ENCODE measurements around the gene KRTAP10-5. TPM values are rescaled to one million over a fixed set of nuclear protein-coding genes. Genes with fewer than 3 reads are reported as not detected.
A peak's percentile ranks its signal among the peaks of the same experiment; 100 is the strongest.
"Not testable (repeated sequence)": the region's sequence is repeated elsewhere in the genome, so short reads cannot be mapped to it uniquely, and the experiment has no call there.

The KRTAP10-5 gene
- total RNA-seq, 1 donor from 2014 or later: not detected

DNA sequence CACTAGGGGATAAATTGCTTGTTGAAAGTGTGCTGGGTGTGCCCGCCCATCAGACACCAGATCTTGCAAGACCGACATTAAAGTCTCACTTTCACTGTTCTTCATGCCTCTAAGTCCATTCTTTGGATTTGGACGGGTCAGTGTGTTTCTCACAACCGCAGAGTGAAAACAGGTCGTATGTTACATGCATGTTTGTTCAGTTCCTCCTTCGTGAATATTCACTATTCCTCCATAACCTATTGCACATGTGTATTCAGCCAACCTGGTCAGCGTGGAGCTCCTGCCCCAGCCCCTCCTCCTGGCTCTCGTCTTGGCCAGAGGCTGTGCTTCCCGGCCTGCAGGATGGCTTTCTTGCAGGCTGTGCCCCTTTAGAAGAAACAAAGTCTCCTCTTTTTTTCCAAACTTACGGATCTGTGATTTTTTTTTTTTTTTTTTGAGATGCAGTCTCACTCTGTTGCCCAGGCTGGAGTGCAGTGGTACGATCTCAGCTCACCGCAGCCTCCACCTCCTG is 14.1 kb upstream of the KRTAP10-5 start:
- intact Hi-C loops (cut with DNase I): no loop called here
- no peak for ATAC-seq (ENCODE audit: poor library complexity)
- DNase-seq: no peak

DNA sequence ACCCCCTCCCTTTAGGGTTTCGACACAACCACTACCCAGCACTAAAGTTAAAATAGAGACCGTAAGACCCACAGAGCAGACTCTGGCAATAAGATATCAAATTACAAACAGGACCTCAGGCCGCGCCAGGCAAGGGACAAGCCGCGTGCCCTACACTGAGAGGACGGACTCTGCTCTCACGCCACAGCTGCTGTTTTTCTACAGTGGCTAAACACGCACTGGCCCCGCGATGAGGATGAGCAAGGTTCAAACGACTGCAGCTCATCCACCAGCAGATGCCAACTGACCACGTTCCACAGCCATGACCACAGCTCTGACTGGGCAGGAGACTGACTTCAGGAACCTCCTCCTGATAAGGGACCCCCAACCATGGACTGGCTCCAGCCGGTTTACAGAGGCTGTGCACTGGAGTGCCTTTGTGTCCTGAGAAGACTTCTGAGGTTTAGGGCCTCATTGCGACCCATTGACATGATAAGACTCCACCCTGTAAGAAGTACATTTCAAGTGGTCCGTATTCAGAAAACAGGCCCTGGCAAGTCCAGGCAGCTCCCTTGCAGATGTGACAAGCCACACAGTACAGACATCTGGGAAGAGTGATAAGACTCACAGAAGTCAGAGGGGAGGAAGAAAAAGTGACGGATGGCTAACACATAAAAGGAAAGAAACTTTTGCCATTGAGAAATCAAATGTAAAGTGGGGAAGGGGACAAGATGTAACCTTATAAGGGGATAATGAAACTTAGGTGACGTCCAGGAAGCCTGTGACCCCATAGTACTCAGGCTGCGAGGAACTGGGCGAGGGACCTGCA is 13.4 kb upstream of the KRTAP10-5 start:
- intact Hi-C loops (cut with DNase I): no loop called here
- no peak for DNase-seq
- no peak for ATAC-seq (ENCODE audit: poor library complexity)

DNA sequence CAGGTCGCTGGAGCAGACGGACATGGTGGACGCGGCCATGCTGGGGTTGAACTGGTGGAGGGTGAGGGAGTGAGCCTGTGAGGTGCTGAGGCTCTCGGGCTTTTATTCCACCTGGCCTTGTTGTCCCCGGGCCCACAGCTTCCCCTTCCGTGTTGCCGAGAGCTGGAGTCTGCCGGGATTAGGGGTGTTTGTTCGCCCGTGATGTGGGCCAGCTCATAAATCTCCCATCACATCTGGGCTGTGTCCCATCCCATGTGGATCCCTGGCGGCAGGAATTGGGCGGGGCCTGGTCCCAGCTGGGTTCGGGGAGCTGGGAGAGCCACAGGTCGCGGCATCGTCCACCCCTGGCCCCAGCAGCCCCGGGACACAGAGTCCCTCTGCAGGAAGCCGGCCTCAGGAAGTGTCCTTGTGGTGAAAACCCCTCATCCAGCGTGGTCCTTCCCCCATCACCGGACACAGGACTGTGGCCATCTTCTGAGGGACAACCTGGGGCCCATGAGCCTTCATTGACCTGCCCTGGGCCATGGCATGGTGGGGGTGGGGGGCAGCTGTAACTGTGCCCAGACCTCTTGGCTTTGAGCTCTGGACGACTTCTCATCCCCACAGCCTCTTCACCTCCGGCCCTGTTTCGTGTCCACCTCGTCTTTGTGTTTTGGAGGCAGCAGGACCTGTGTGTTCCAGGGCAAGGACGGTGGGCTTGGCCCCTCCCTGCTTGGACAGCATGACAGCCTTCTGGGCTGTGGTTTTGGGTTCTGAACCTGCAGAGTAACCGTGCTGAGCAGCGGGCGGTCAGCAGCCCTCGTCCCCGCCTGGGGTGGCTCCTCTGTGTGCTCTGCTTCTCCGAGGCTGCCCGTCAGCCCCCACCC is 12.3 kb upstream of the KRTAP10-5 start, which contains the start of gene KRTAP10-6:
Gene KRTAP10-6, minus strand, starts transcription at position 60 of the 866 bp plus-strand sequence. Its CDS starts 21 bp downstream, at position 39.
- intact Hi-C loops (cut with DNase I): no loop called here
- no peak for ATAC-seq (ENCODE audit: poor library complexity)
- DNase-seq: no peak

DNA sequence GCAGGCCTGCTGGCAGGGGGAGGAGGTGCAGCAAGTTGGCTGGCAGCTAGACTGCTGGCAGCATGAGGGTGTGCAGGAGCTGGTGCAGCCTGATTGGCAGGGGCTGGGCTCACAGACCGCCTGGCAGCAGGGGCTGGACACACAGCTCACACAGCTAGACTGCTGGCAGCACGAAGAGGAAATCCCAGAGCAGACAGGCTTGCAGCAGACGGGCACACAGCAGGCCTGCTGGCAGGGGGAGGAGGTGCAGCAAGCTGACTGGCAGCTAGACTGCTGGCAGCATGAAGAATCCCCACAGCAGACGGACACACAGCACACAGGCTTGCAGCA is 11.4 kb upstream of the KRTAP10-5 start:
- ATAC-seq (ENCODE audit: poor library complexity); DNase-seq; intact Hi-C loops (cut with DNase I): not testable (repeated sequence)

DNA sequence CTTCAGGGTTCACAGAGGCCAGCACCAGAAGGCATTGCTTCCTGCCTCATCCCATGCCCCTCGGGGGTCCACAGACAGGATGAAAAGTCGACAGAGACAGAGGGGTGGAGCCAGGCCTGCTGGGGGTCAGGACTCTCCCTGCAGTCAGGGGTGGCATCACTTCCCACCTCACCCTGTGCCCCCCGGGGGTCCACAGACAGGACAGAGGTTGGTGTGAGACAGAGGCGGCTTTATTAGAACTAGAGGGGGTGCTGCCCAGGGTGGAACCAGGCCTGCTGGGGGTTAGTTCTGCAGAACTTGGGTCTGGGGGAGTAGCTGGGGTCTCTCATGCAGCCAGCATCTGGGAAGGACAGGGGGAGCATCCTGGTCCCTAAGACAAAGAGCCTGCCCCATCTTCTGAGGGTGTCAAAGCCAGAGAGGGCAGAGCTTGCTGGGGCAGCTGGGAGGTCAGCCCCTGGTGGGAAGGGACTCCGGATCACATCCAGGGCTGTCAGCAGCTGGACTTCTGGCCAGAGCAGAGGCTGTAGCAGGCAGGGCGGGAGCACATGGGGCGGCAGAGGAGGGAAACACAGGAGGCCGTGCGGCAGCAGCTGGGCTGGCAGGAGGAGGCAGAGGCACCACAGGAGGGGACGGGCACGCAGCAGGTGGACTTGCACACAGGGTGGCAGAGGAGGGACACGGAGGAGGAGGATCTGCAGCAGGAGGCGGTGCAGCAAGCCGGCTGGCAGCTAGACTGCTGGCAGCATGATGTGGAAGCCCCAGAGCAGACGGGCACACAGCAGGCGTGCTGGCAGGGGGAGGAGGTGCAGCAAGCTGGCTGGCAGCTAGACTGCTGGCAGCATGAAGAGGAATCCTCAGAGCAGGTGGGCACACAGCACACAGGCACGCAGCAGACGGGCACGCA is 10.7 kb upstream of the KRTAP10-5 start:
- DNase-seq; ATAC-seq (ENCODE audit: poor library complexity); intact Hi-C loops (cut with DNase I): not testable (repeated sequence)

DNA sequence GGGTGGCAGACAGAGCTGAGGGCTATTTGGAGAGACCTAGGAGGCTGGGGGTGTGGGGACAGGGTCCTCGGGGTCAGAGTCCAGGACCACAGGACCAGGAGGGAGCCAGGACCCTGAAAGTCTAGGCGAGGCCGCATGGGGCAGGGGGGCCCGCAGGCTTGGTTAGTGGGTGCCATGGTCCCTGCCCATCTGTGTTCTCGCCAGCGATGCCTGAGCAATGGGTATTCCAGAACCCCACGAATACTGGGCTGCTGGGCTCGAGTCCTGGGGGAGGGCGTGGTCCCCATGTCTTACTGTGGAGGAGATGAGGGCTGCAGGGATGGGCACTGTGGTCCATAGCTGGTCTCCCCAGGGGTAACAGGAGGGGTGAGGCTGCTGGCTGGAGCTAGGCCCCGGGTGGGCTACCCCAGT is 9.9 kb upstream of the KRTAP10-5 start:
- ATAC-seq (ENCODE audit: poor library complexity): no peak
- no peak for DNase-seq
- intact Hi-C loops (cut with DNase I): no loop called here

DNA sequence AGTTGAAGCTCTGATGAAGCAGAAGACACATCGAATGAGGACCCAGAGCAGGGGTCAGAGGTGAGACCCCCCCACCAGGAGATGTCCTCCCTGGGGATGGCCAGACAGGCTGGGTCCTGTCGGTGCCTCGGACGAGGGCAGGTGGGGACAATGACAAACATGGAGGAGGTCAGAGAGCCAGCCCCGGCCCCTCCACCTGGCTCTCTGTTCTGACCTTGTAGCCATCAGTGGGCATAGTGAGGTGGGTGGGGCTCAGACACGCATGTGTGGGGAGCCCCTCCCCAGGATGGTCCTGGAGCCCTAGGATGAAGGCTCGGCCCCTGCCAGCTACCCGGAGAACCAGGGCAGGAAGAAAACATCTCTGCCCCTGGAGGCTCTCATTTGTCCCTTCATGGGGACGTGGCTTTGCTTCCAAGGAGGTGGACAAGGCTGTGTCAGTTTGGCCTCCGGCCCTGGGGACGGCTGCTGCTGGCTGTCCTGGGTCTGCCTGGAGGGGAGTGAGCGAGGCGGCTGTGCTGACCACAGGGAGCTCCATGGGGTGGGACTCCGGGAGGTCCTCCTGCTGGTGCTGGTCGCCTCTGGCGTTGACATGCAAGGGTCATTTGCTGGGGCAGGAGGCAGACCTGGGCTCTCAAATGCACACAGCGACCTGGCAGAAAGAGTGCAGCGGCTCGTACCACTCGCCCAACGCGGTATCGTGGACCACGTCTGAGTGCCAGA is 9.3 kb upstream of the KRTAP10-5 start:
- no peak for ATAC-seq (ENCODE audit: poor library complexity)
- no peak for DNase-seq
- intact Hi-C loops (cut with DNase I): no loop called here

DNA sequence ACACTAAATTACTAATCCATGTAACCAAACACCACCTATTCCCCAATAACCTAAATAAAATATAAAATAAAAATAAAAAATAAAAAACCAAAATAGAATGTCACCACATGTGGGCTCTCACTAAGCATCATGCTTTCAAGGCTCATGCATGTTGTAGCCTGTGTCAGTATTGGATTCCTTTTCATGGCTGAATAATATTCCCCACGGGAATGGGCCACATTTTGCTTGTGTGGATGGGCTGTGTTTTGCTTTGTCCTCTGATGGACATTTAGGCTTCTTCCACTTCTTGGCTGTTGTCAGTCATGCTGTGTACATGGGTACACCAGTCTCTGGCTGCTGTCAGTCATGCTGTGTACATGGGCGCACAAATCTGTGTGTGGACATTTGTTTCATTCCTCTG is 8.7 kb upstream of the KRTAP10-5 start:
- DNase-seq (no peak), ATAC-seq (ENCODE audit: poor library complexity) (no peak)
- intact Hi-C loops (cut with DNase I): no loop called here

DNA sequence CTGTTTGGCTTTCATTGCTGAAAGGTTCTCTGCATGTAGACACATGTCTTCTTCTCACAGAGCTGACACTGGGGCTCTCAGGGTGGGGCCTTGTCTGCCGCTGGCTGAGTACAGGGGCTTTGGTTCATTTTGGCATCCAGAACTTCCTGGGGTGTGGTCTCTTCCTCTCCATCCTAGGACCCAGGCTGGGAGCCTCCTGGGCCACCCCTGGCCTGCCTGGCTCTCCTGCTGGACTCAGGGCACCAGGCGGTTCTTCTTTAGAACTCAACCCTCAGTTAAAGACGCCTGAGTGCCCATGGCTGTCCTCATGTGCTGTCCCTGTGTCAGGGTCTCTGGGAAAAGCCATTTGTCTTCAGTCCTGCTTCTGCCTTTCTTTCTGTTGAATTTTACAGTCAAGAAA is 5.5 kb upstream of the KRTAP10-5 start:
- intact Hi-C loops (cut with DNase I): no loop called here
- no peak for DNase-seq
- no peak for ATAC-seq (ENCODE audit: poor library complexity)

DNA sequence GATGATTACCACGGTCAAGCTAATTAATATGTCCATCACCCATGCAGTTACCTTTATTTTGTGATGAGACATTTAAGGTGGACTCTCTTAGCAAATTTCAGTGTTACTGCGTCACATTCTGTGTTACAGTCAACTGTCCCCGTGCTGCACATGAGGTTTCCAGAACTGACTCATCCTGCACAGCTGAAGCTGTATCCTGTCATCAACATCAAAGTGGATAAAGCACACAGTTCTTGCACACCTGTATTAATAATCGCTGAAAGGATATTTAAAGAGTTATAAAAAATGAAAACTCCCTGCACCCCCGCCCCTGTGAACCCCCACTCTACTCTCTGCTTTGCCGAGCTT is 3.4 kb upstream of the KRTAP10-5 start:
- ATAC-seq (ENCODE audit: poor library complexity) (no peak), DNase-seq (no peak)
- intact Hi-C loops (cut with DNase I): no loop called here

DNA sequence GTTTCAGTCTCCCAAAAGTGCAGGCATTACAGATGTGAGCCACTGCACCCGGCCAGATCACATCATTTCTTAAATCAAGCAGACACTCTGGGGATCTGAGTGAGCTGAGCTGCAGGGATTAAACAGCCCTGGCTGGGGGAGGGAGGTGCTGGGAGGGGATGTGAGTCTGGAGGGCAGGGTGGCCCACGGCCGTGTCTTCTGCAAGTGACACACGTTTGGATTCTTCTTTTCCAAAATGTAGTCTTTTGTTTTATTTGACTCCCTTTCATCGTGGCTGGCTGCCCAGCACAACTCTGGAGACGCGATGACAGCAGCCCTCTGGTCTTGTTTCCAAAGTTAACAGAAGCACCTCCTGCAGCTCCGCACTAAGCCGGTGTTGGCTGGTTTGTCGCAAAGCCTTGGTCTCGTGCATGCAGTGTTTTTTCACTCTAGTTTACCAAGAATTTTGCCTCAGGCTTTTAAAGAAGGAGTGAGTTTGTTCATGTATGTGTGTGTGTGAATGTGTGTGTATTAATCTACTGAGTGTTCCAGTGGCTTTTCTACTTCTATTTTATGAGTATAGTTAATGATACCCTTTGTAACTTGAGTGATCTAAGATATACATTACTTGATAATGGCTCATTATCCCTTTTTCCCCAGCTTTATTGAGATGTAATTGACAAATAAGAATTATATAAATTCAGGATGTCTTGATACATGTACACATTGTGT is 2.8 kb upstream of the KRTAP10-5 start:
- intact Hi-C loops (cut with DNase I): no loop called here
- ATAC-seq (ENCODE audit: poor library complexity) (peak; percentile 57), DNase-seq (no peak)

DNA sequence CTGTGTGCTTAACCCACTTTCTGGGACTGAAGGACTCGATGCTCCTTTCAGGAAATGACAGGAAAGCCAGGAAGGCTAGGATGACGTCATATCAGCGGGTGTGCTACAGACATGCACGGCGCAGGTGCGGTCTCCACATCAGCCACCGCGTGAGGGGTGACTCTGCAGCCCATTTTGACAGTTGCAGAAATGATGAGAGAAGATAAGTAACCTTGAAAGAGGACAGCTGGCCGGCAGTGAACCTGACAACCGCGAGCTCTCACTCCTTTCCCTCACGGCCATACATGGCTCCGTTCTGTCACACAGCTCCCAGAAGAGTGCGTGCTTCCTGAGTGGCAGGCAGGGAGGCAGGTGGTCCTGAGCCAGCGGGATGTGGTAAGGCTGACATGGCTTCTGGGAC is 1.7 kb upstream of the KRTAP10-5 start:
- intact Hi-C loops (cut with DNase I): no loop called here
- no peak for DNase-seq
- ATAC-seq (ENCODE audit: poor library complexity): no peak

DNA sequence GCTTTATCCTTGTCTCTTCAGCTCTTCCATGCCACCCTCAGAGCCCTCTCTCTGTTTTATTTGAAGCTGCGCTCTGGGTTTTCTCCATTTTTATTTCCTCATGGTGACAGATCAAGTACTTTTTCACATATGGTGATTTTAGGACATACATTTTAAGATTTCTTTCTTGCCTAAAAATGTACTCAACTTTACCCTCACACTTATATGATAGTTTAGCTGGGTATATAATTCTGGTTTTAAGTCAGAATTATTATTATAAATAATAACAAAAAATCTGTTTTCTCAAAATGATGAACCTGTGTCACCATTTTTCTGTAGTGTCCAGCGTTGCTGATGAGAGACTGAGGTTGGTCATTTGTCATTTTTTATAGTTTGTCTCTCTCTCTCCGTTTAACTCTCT is 754 bp upstream of the KRTAP10-5 start:
- no peak for DNase-seq
- ATAC-seq (ENCODE audit: poor library complexity): no peak
- intact Hi-C loops (cut with DNase I): no loop called here

DNA sequence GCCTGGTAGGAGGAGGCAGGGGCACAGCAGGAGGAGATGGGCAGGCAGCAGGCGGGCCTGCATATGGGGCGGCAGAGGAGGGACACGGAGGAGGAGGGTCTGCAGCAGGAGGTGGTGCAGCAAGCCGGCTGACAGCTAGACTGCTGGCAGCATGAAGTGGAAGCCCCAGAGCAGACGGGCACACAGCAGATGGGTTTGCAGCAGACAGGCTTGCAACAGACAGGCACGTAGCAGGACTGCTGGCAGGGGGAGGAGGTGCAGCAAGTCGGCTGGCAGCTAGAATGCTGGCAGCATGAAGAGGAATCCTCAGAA is 615 bp downstream of the KRTAP10-5 start:
- ATAC-seq (ENCODE audit: poor library complexity): no peak
- DNase-seq: no peak
- intact Hi-C loops (cut with DNase I): no loop called here

DNA sequence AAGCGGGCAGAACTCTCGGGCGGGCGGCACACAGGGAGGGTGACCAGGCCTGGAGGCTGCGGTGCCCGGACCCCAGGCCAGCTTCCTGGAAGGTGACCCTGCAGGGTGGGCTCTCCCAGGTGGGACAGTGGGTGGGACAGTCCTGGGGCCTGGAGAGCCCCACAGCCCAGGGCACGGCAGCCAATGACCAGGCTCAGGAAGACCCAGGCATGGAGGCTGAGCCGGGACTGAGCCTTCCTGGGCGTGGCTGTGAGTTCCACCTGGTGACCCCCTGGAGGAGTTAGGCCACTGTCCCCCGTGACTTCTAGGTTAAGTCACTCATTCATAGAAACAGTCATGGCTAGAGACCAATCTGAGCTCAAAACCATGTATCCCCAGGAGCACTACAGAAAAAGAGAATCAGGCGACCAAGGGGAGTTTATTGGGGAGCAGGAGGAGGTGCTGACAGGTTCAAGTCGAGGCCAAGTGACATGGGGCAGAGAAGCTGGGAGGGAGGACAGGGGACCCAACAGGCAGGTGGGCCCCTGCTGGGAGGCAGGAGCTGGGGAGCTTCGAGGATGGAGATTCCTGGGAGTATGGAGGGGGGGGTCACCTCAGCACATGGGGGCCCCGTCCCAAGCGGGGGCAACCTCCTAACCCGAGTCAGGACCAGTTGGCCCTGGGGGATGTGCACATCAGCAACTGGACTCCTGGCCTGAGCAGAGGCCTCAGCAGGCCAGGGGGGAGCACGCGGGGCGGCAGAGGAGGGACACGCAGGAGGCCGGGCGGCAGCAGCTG is 1.2 kb downstream of the KRTAP10-5 start:
- DNase-seq (no peak), ATAC-seq (ENCODE audit: poor library complexity) (no peak)

DNA sequence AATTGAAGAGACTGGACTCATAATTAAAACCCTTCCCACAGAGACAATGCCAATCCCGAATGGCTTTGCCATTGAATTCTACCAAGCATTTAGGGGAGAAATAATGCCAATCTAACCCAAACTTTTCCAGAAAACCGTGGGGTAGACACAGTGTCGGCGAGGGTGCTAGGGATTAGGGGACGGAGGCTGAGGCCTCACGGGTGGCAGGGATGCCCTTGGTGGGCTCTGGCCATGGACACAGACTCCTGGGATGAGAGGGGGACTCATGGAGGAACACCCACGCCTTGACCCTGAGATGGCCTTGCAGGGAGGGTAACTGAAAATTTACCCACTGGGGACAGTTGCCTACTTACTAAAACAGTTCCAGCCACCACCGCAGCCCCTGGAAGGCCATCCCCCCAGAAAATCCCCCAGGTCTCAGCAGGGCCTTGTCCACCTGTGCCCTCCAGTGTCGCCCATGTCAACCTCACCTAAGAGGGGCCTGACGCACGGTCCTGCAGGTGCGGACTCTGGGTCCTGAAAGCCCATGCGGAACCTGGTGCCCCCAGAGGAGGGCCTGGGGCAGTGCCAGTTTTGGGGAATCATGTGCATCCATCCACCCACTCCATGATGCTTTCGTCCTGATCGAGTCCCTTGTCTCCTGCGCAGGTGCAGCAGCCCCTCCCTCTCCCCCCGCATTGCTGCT is 1.9 kb downstream of the KRTAP10-5 start:
- intact Hi-C loops (cut with DNase I): no loop called here
- DNase-seq (no peak), ATAC-seq (ENCODE audit: poor library complexity) (no peak)

More for the DNA sequence above, 1.2 kb downstream of the KRTAP10-5 start:
- intact Hi-C loops (cut with DNase I): no loop called here

DNA sequence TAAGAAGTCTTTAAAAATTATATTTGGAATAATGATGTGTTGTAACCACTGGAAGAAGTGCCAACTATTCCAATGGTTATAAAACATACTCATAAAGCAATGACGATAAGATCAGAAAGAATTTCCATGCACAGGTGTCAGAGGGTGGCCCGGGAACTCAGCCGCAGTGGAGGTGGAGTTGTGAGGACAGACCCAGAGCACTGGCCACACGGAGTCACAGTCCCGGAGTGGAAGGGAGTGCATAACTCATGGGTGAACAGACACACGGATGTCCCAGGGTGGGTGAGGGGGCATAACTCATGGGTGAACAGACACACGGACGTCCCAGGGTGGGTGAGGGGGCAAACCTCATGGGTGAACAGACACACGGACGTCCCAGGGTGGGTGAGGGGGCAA is 4.4 kb downstream of the KRTAP10-5 start:
- ATAC-seq (ENCODE audit: poor library complexity) (no peak), DNase-seq (no peak)
- intact Hi-C loops (cut with DNase I): no loop called here

Measured in Right ventricle myocardium superior (tissue), 1 donor.